ENCODE results near the gene KCNS3.

Gene KCNS3

GRCh38 chr2:17851731-17852585 lies 26.5 kb upstream of the KCNS3 start:
- Histone ChIP-seq H3K36me3 (ENCODE audit: insufficient read depth, low read length) (no peaks in the 10 kb centered on the region), H3K9me3 (replicated peaks; ENCODE audit: low read length) (no peaks in the 10 kb centered on the region), H3K4me3 (ENCODE audit: low read length) (no peak overlapping the region), H3K9ac (ENCODE audit: low read depth, low read length) (no peak overlapping the region), H3K4me2 (ENCODE audit: low read length) (no peak overlapping the region), H3K27me3 (ENCODE audit: control insufficient read depth, insufficient read depth, low read length) (no peaks in the 10 kb centered on the region), H3K4me1 (ENCODE audit: control insufficient read depth, insufficient read depth, low read length) (no peaks in the 10 kb centered on the region)

- Histone ChIP-seq H3K9me3 (replicated peaks; ENCODE audit: low read length) (no peaks in the 10 kb centered on the region), H3K36me3 (ENCODE audit: insufficient read depth, low read length) (no peaks in the 10 kb centered on the region), H3K4me2 (ENCODE audit: low read length) (no peak overlapping the region), H3K9ac (ENCODE audit: low read depth, low read length) (no peak overlapping the region), H3K27me3 (ENCODE audit: control insufficient read depth, insufficient read depth, low read length) (peaks cover 4% of the 10 kb centered on the region), H3K4me1 (ENCODE audit: control insufficient read depth, insufficient read depth, low read length) (peaks cover 3% of the 10 kb centered on the region), H3K4me3 (ENCODE audit: low read length) (no peak overlapping the region)
Observed at GRCh38 chr2:17853799-17854198, 24.7 kb upstream of the KCNS3 start.

GRCh38 chr2:17857021-17857420 lies 21.4 kb upstream of the KCNS3 start:
- H3K36me3 ChIP-seq (ENCODE audit: insufficient read depth, low read length) = no peaks in the 10 kb centered on the region

GRCh38 chr2:17858064-17858463 lies 20.4 kb upstream of the KCNS3 start:
- no peak overlapping the region for H3K4me3 ChIP-seq (ENCODE audit: low read length)
- H3K9ac ChIP-seq (ENCODE audit: low read depth, low read length) = no peak overlapping the region
- no peaks in the 10 kb centered on the region for H3K36me3 ChIP-seq (ENCODE audit: insufficient read depth, low read length)
- peaks cover 18% of the 10 kb centered on the region for H3K27me3 ChIP-seq (ENCODE audit: control insufficient read depth, insufficient read depth, low read length)
- H3K4me2 ChIP-seq (ENCODE audit: low read length) = no peak overlapping the region
- no peaks in the 10 kb centered on the region for H3K9me3 ChIP-seq (replicated peaks; ENCODE audit: low read length)
- peaks cover 3% of the 10 kb centered on the region for H3K4me1 ChIP-seq (ENCODE audit: control insufficient read depth, insufficient read depth, low read length)

More at GRCh38 chr2:17857021-17857420, 21.4 kb upstream of the KCNS3 start:
- Histone ChIP-seq H3K9ac (ENCODE audit: low read depth, low read length) (no peak overlapping the region), H3K9me3 (replicated peaks; ENCODE audit: low read length) (no peaks in the 10 kb centered on the region), H3K4me2 (ENCODE audit: low read length) (no peak overlapping the region), H3K4me3 (ENCODE audit: low read length) (no peak overlapping the region), H3K4me1 (ENCODE audit: control insufficient read depth, insufficient read depth, low read length) (peaks cover 3% of the 10 kb centered on the region), H3K27me3 (ENCODE audit: control insufficient read depth, insufficient read depth, low read length) (peaks cover 18% of the 10 kb centered on the region)

- Histone ChIP-seq H3K4me2 (ENCODE audit: low read length) (no peak overlapping the region), H3K4me1 (ENCODE audit: control insufficient read depth, insufficient read depth, low read length) (no peaks in the 10 kb centered on the region), H3K9me3 (replicated peaks; ENCODE audit: low read length) (no peaks in the 10 kb centered on the region), H3K36me3 (ENCODE audit: insufficient read depth, low read length) (no peaks in the 10 kb centered on the region), H3K4me3 (ENCODE audit: low read length) (no peak overlapping the region), H3K27me3 (ENCODE audit: control insufficient read depth, insufficient read depth, low read length) (peaks cover 17% of the 10 kb centered on the region), H3K9ac (ENCODE audit: low read depth, low read length) (no peak overlapping the region)
Observed at GRCh38 chr2:17863539-17863938, 14.9 kb upstream of the KCNS3 start.

GRCh38 chr2:17864676-17865075 lies 13.8 kb upstream of the KCNS3 start:
- Histone ChIP-seq H3K4me2 (ENCODE audit: low read length) (no peak overlapping the region), H3K4me1 (ENCODE audit: control insufficient read depth, insufficient read depth, low read length) (no peaks in the 10 kb centered on the region), H3K9me3 (replicated peaks; ENCODE audit: low read length) (no peaks in the 10 kb centered on the region), H3K27me3 (ENCODE audit: control insufficient read depth, insufficient read depth, low read length) (peaks cover 14% of the 10 kb centered on the region), H3K36me3 (ENCODE audit: insufficient read depth, low read length) (no peaks in the 10 kb centered on the region), H3K9ac (ENCODE audit: low read depth, low read length) (no peak overlapping the region), H3K4me3 (ENCODE audit: low read length) (no peak overlapping the region)

GRCh38 chr2:17867133-17867532 lies 11.3 kb upstream of the KCNS3 start:
- Histone ChIP-seq H3K9ac (ENCODE audit: low read depth, low read length) (no peak overlapping the region), H3K36me3 (ENCODE audit: insufficient read depth, low read length) (no peaks in the 10 kb centered on the region), H3K27me3 (ENCODE audit: control insufficient read depth, insufficient read depth, low read length) (no peaks in the 10 kb centered on the region), H3K4me1 (ENCODE audit: control insufficient read depth, insufficient read depth, low read length) (no peaks in the 10 kb centered on the region), H3K9me3 (replicated peaks; ENCODE audit: low read length) (no peaks in the 10 kb centered on the region), H3K4me3 (ENCODE audit: low read length) (no peak overlapping the region), H3K4me2 (ENCODE audit: low read length) (no peak overlapping the region)

GRCh38 chr2:17869128-17869527 lies 9.3 kb upstream of the KCNS3 start:
- Histone ChIP-seq H3K4me1 (ENCODE audit: control insufficient read depth, insufficient read depth, low read length) (no peaks in the 10 kb centered on the region), H3K36me3 (ENCODE audit: insufficient read depth, low read length) (no peaks in the 10 kb centered on the region), H3K4me2 (ENCODE audit: low read length) (no peak overlapping the region), H3K4me3 (ENCODE audit: low read length) (no peak overlapping the region), H3K9me3 (replicated peaks; ENCODE audit: low read length) (no peaks in the 10 kb centered on the region), H3K27me3 (ENCODE audit: control insufficient read depth, insufficient read depth, low read length) (peaks cover 8% of the 10 kb centered on the region), H3K9ac (ENCODE audit: low read depth, low read length) (no peak overlapping the region)

GRCh38 chr2:17871639-17872038 lies 6.8 kb upstream of the KCNS3 start:
- peaks cover 22% of the 10 kb centered on the region for H3K27me3 ChIP-seq (ENCODE audit: control insufficient read depth, insufficient read depth, low read length)
- no peaks in the 10 kb centered on the region for H3K4me1 ChIP-seq (ENCODE audit: control insufficient read depth, insufficient read depth, low read length)
- H3K4me2 ChIP-seq (ENCODE audit: low read length) = no peak overlapping the region
- H3K9me3 ChIP-seq (replicated peaks; ENCODE audit: low read length) = no peaks in the 10 kb centered on the region
- no peak overlapping the region for H3K9ac ChIP-seq (ENCODE audit: low read depth, low read length)
- no peaks in the 10 kb centered on the region for H3K36me3 ChIP-seq (ENCODE audit: insufficient read depth, low read length)
- H3K4me3 ChIP-seq (ENCODE audit: low read length) = no peak overlapping the region

- Histone ChIP-seq H3K9ac (ENCODE audit: low read depth, low read length) (no peak overlapping the region), H3K4me1 (ENCODE audit: control insufficient read depth, insufficient read depth, low read length) (peaks cover 3% of the 10 kb centered on the region), H3K36me3 (ENCODE audit: insufficient read depth, low read length) (no peaks in the 10 kb centered on the region), H3K27me3 (ENCODE audit: control insufficient read depth, insufficient read depth, low read length) (peaks cover 35% of the 10 kb centered on the region), H3K4me2 (ENCODE audit: low read length) (no peak overlapping the region), H3K9me3 (replicated peaks; ENCODE audit: low read length) (no peaks in the 10 kb centered on the region), H3K4me3 (ENCODE audit: low read length) (no peak overlapping the region)
Observed at GRCh38 chr2:17873021-17873420, 5.4 kb upstream of the KCNS3 start.

- no peaks in the 10 kb centered on the region for H3K9me3 ChIP-seq (replicated peaks; ENCODE audit: low read length)
- peaks cover 35% of the 10 kb centered on the region for H3K27me3 ChIP-seq (ENCODE audit: control insufficient read depth, insufficient read depth, low read length)
- H3K36me3 ChIP-seq (ENCODE audit: insufficient read depth, low read length) = no peaks in the 10 kb centered on the region
- peaks cover 17% of the 10 kb centered on the region for H3K4me1 ChIP-seq (ENCODE audit: control insufficient read depth, insufficient read depth, low read length)
- H3K4me2 ChIP-seq (ENCODE audit: low read length) = no peak overlapping the region
- no peak overlapping the region for H3K9ac ChIP-seq (ENCODE audit: low read depth, low read length)
- no peak overlapping the region for H3K4me3 ChIP-seq (ENCODE audit: low read length)
Observed at GRCh38 chr2:17876590-17876989, 1.9 kb upstream of the KCNS3 start.

- Histone ChIP-seq H3K27me3 (ENCODE audit: control insufficient read depth, insufficient read depth, low read length) (peaks cover 32% of the 10 kb centered on the region), H3K9me3 (replicated peaks; ENCODE audit: low read length) (no peaks in the 10 kb centered on the region), H3K9ac (ENCODE audit: low read depth, low read length) (peak overlapping the region; percentile 46), H3K4me1 (ENCODE audit: control insufficient read depth, insufficient read depth, low read length) (peaks cover 17% of the 10 kb centered on the region), H3K4me2 (ENCODE audit: low read length) (peak overlapping the region; percentile 96), H3K36me3 (ENCODE audit: insufficient read depth, low read length) (no peaks in the 10 kb centered on the region), H3K4me3 (ENCODE audit: low read length) (peak overlapping the region; percentile 83)
Observed at GRCh38 chr2:17877811-17878280, 621 bp upstream of the KCNS3 start.
